RWPE2 (cell line): ENCODE results near the gene CENPP.

Source experiments
- ATAC-seq: fragments of 200-7000 bp; cut with Tn5 transposase; 3 replicates; pipeline ENCODE4 v1.9.1; 2021; ENCODE audit warnings: low read depth
- DNase-seq: peaks from one replicate; pipeline ENCODE4 v3.0.0-alpha.2; 2020; ENCODE audit warnings: low spot score
- H3K27ac ChIP-seq: fragments of 450-650 bp; 2 replicates; pipeline ENCODE4 v1.5.1; 2017; ENCODE audit warnings: mild to moderate bottlenecking; ENCODE audit not compliant: poor library complexity, severe bottlenecking
- H3K27me3 ChIP-seq: fragments of 250-450 bp; sonication (Bioruptor Pico); 2 replicates; pipeline ENCODE4 v1.5.1; 2021; ENCODE audit warnings: mild to moderate bottlenecking, moderate library complexity; ENCODE audit not compliant: insufficient read depth, poor library complexity, severe bottlenecking
- H3K36me3 ChIP-seq: fragments of 250-450 bp; sonication (Bioruptor Pico); 2 replicates; pipeline ENCODE4 v1.5.1; 2020; ENCODE audit warnings: low read depth, mild to moderate bottlenecking, moderate library complexity
- H3K4me1 ChIP-seq: fragments of 250-450 bp; sonication (Bioruptor Pico); 2 replicates; pipeline ENCODE4 v1.5.1; 2021; ENCODE audit warnings: mild to moderate bottlenecking, moderate library complexity; ENCODE audit not compliant: insufficient read depth, poor library complexity, severe bottlenecking
- H3K4me3 ChIP-seq: fragments of 250-450 bp; sonication (Bioruptor Pico); 2 replicates; pipeline ENCODE4 v1.5.1; 2021; ENCODE audit warnings: mild to moderate bottlenecking, moderate library complexity; ENCODE audit not compliant: severe bottlenecking
- H3K9me3 ChIP-seq: fragments of 250-450 bp; sonication (Bioruptor Pico); 2 replicates; pipeline ENCODE4 v1.5.1; 2021; ENCODE audit warnings: mild to moderate bottlenecking, moderate library complexity; ENCODE audit not compliant: severe bottlenecking
- CTCF ChIP-seq: fragments of 450-650 bp; IDR thresholded peaks from one replicate; pipeline ENCODE4 v1.5.1; 2017; ENCODE audit warnings: mild to moderate bottlenecking, moderate library complexity; ENCODE audit not compliant: poor library complexity, severe bottlenecking

CENPP gene

GRCh38 chr9:92324889-92325268 is 874 bp upstream of the CENPP start:
- no peak for DNase-seq
- no peak for TF ChIP-seq CTCF

DNA sequence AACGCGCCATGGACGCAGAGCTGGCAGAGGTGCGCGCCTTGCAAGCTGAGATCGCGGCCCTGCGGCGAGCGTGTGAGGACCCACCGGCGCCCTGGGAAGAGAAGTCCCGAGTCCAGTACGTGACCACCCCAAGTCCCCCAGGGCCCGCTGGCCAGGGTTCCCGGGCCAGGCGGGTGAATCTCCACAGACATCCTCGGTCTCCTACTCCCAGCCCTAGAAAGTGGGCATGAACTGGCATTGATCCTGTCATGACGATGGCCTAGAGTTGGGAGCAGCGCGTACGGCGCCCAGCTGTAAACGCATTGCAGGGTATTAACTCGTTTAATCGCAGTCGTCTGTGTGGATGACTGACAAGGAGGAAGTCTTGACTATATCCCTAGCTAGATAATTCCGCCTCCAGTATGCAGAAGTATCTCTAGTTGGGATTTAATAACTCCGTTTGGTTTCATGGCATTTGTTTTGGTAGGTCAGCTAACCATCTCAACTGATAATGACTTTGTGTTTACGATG is 293 bp downstream of the CENPP start:
- TF ChIP-seq CTCF = no peak
- DNase-seq = no peak
- no peaks in the 10 kb centered on the region for H3K9me3 ChIP-seq
- ATAC-seq = peak; percentile 14
- H3K27me3 ChIP-seq = no peaks in the 10 kb centered on the region
- peak overlapping the region; percentile 70 for H3K4me3 ChIP-seq
- H3K36me3 ChIP-seq = peaks cover 28% of the 10 kb centered on the region
- H3K27ac ChIP-seq = peak overlapping the region; percentile 73
- peaks cover 18% of the 10 kb centered on the region for H3K4me1 ChIP-seq

More at GRCh38 chr9:92324889-92325268, 874 bp upstream of the CENPP start:
- Histone ChIP-seq H3K4me3 (peak overlapping the region; percentile 70), H3K4me1 (peaks cover 18% of the 10 kb centered on the region), H3K27ac (peak overlapping the region; percentile 73), H3K36me3 (peaks cover 38% of the 10 kb centered on the region), H3K9me3 (no peaks in the 10 kb centered on the region), H3K27me3 (no peaks in the 10 kb centered on the region)
- ATAC-seq = peak; percentile 38

GRCh38 chr9:92327283-92327850 is 1.6 kb downstream of the CENPP start:
- no peaks in the 10 kb centered on the region for H3K27me3 ChIP-seq
- peak overlapping the region; percentile 9 for H3K27ac ChIP-seq
- 0 out of 3 replicates have a peak, but pooled peaks have one; percentile 3 for ATAC-seq
- H3K4me3 ChIP-seq = no peak overlapping the region
- peaks cover 15% of the 10 kb centered on the region for H3K36me3 ChIP-seq
- H3K4me1 ChIP-seq = peaks cover 18% of the 10 kb centered on the region
- TF ChIP-seq CTCF = no peak
- no peaks in the 10 kb centered on the region for H3K9me3 ChIP-seq
- no peak for DNase-seq

- H3K36me3 ChIP-seq = peaks cover 6% of the 10 kb centered on the region
- no peak overlapping the region for H3K4me3 ChIP-seq
- TF ChIP-seq CTCF = peak; percentile 60
- no peak; the same call in 2 of the 3 replicates for ATAC-seq
- no peaks in the 10 kb centered on the region for H3K27me3 ChIP-seq
- H3K27ac ChIP-seq = peak overlapping the region; percentile 9
- H3K9me3 ChIP-seq = no peaks in the 10 kb centered on the region
- peaks cover 18% of the 10 kb centered on the region for H3K4me1 ChIP-seq
- DNase-seq = no peak
Measured at GRCh38 chr9:92328225-92328624, 2.5 kb downstream of the CENPP start.
